Tibial artery (tissue), 4 donors: ENCODE data around the gene TRMT11.

ENCODE experiments used
- DNase-seq, 2 donors: peaks; one replicate each; pipeline ENCODE4 v3.0.0-alpha.2; 2019
- H3K27ac ChIP-seq, 2 donors: fragments of 200-600 bp; sonication (generic) in 1 of 2; 1 replicate in 1 of 2; 2 replicates in 1 of 2; pipeline ENCODE4 v1.5.1; 2018 to 2019; ENCODE audit warnings: mild to moderate bottlenecking in 1 of 2
- H3K27me3 ChIP-seq, 2 donors: fragments of 200-600 bp; sonication (generic) in 1 of 2; one replicate each; pipeline versions ENCODE4 v1.5.1 to v1.6.0; 2016 to 2019
- H3K36me3 ChIP-seq, 3 donors: fragments of 200-600 bp; sonication (generic) in 2 of 3; one replicate each; pipeline ENCODE4 v1.5.1; 2016 to 2019; ENCODE audit warnings: mild to moderate bottlenecking in 2 of 3
- H3K4me1 ChIP-seq, 4 donors: fragments of 200-600 bp; sonication (generic) in 2 of 4; 1 replicate in 3 of 4; 2 replicates in 1 of 4; pipeline ENCODE4 v1.5.1; 2016 to 2019
- H3K4me3 ChIP-seq, 2 donors: fragments of 200-600 bp; sonication (generic) in 1 of 2; 1 replicate in 1 of 2; 2 replicates in 1 of 2; pipeline ENCODE4 v1.5.1; 2018 to 2019; ENCODE audit warnings: mild to moderate bottlenecking in 2 of 2
- H3K9me3 ChIP-seq, 3 donors: fragments of 200-600 bp; sonication (generic) in 1 of 3; one replicate each; pipeline ENCODE4 v1.5.1; 2016 to 2019
- intact Hi-C: fragments of 100-400 bp; cut with DNase I; formaldehyde crosslinking; loops from one replicate; pipeline ENCODE4 v1.15.0; 2023; ENCODE audit warnings: low total_unique reads
- TF ChIP-seq, protein P1 (sequence below), 2 experiments: fragments of 200-600 bp in 1 of 2; fragments of 450-650 bp in 1 of 2; IDR thresholded peaks; one replicate each; pipeline ENCODE4 v1.5.1; 2017 to 2019; ENCODE audit warnings: antibody characterized with exemption in 2 of 2, mild to moderate bottlenecking in 1 of 2, moderate library complexity in 1 of 2

The TRMT11 gene

GRCh38 chr6:126040394-126040793 is 54.1 kb downstream of the TRMT11 start:
- H3K4me1 ChIP-seq: peaks cover 0 to 35% (median 13%) of the 10 kb centered on the region in 4 donors
- H3K4me3 ChIP-seq: no peak overlapping the region
- peak overlapping the region; percentile 32 to 44 for H3K27ac ChIP-seq
- DNase-seq: no peak
- TF ChIP-seq, protein P1, sequence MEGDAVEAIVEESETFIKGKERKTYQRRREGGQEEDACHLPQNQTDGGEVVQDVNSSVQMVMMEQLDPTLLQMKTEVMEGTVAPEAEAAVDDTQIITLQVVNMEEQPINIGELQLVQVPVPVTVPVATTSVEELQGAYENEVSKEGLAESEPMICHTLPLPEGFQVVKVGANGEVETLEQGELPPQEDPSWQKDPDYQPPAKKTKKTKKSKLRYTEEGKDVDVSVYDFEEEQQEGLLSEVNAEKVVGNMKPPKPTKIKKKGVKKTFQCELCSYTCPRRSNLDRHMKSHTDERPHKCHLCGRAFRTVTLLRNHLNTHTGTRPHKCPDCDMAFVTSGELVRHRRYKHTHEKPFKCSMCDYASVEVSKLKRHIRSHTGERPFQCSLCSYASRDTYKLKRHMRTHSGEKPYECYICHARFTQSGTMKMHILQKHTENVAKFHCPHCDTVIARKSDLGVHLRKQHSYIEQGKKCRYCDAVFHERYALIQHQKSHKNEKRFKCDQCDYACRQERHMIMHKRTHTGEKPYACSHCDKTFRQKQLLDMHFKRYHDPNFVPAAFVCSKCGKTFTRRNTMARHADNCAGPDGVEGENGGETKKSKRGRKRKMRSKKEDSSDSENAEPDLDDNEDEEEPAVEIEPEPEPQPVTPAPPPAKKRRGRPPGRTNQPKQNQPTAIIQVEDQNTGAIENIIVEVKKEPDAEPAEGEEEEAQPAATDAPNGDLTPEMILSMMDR (IDR thresholded peaks at IDR 0.05): no peak
- H3K36me3 ChIP-seq: peaks cover 0 to 10% (median 0%) of the 10 kb centered on the region in 3 donors
- no peaks in the 10 kb centered on the region for H3K9me3 ChIP-seq
- intact Hi-C loops: no loop called here
- no peaks in the 10 kb centered on the region for H3K27me3 ChIP-seq

GRCh38 chr6:126040826-126041225 is 54.5 kb downstream of the TRMT11 start:
- Histone ChIP-seq H3K27me3 (no peaks in the 10 kb centered on the region), H3K4me1 (peaks cover 0 to 35% (median 13%) of the 10 kb centered on the region in 4 donors), H3K36me3 (peaks cover 0 to 10% (median 0%) of the 10 kb centered on the region in 3 donors), H3K27ac (peak overlapping the region; percentile 32 to 44), H3K4me3 (no peak overlapping the region), H3K9me3 (no peaks in the 10 kb centered on the region)
- no peak for DNase-seq
- TF ChIP-seq, protein P1 (IDR thresholded peaks at IDR 0.05): no peak
- intact Hi-C loops: no loop called here

DNA sequence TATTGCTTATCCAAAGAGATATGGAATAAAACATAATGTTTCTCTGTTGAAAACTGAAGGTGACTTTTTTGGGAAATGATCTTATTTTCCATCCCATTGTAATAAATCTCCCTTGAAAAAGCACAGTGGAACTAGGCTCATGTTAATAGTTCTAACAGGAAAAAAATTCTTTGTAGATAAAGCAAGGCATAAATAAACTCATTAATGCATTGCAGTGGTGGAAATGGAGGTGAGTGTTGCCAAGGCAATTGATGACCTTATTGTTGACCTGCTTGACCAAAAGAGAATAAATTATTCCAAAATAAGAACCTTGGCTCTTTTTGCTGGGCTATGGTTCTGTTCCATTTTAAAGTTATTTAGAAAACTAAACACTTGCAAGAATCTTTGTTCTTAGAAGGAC is 55.2 kb downstream of the TRMT11 start:
- Histone ChIP-seq H3K27me3 (no peaks in the 10 kb centered on the region), H3K27ac (peak overlapping the region; percentile 32 to 44), H3K4me3 (no peak overlapping the region), H3K36me3 (peaks cover 0 to 13% (median 0%) of the 10 kb centered on the region in 3 donors), H3K4me1 (peaks cover 0 to 35% (median 13%) of the 10 kb centered on the region in 4 donors), H3K9me3 (no peaks in the 10 kb centered on the region)
- TF ChIP-seq, protein P1 (IDR thresholded peaks at IDR 0.05): no peak
- DNase-seq: no peak
- intact Hi-C loops: no loop called here

- H3K9me3 ChIP-seq: no peaks in the 10 kb centered on the region
- H3K36me3 ChIP-seq: peaks cover under 1 to 18% (median 3%) of the 10 kb centered on the region in 3 donors
- no peak overlapping the region for H3K4me3 ChIP-seq
- H3K27ac ChIP-seq: peak overlapping the region; percentile 13 to 21
- TF ChIP-seq, protein P1 (IDR thresholded peaks at IDR 0.05): no peak
- intact Hi-C loops: no loop called here
- DNase-seq: no peak
- no peaks in the 10 kb centered on the region for H3K27me3 ChIP-seq
- peaks cover 0 to 35% (median 13%) of the 10 kb centered on the region in 4 donors for H3K4me1 ChIP-seq
Measured at GRCh38 chr6:126042001-126042419, 55.7 kb downstream of the TRMT11 start.

GRCh38 chr6:126047648-126048047 is 61.3 kb downstream of the TRMT11 start:
- no peak for DNase-seq
- no peak overlapping the region for H3K4me3 ChIP-seq
- H3K36me3 ChIP-seq: peaks cover 5 to 20% (median 16%) of the 10 kb centered on the region in 3 donors
- H3K9me3 ChIP-seq: no peaks in the 10 kb centered on the region
- no peaks in the 10 kb centered on the region for H3K27me3 ChIP-seq
- H3K4me1 ChIP-seq: peaks cover 0 to under 1% (median 0%) of the 10 kb centered on the region in 4 donors
- no peak overlapping the region for H3K27ac ChIP-seq
- intact Hi-C loops: no loop called here
- TF ChIP-seq, protein P1 (IDR thresholded peaks at IDR 0.05): no peak

GRCh38 chr6:126048635-126049034 is 62.3 kb downstream of the TRMT11 start:
- Histone ChIP-seq H3K27ac (no peak overlapping the region), H3K9me3 (no peaks in the 10 kb centered on the region), H3K36me3 (peaks cover 5 to 26% (median 20%) of the 10 kb centered on the region in 3 donors), H3K27me3 (no peaks in the 10 kb centered on the region), H3K4me3 (no peak overlapping the region), H3K4me1 (no peaks in the 10 kb centered on the region)
- no peak for DNase-seq
- TF ChIP-seq, protein P1 (IDR thresholded peaks at IDR 0.05): no peak
- intact Hi-C loops: no loop called here
